ENCODE measurements around the gene ZHX3. TPM values are rescaled to one million over a fixed set of nuclear protein-coding genes. Genes with fewer than 3 reads are reported as not detected.

The ZHX3 gene
- total RNA-seq, 6 experiments from 2014 or later: 64.1 to 80.1 (median 72.0) TPM

GRCh38 chr20:41174782-41175181 is 142.7 kb downstream of the ZHX3 start:
- H3K36me3 Mint-ChIP-seq (ENCODE audit: low read depth): peaks cover 35% of the 10 kb centered on the region
- H3K27ac Mint-ChIP-seq: peak overlapping the region; percentile 93
- no peak for DNase-seq

GRCh38 chr20:41174373-41174772 is 143.2 kb downstream of the ZHX3 start:
- Mint-ChIP-seq H3K27me3 (ENCODE audit: insufficient read depth) (peaks cover 9% of the 10 kb centered on the region), H3K4me1 (ENCODE audit: low read depth) (peaks cover 82% of the 10 kb centered on the region), H3K27ac (peak overlapping the region; percentile 93), H3K36me3 (ENCODE audit: low read depth) (peaks cover 39% of the 10 kb centered on the region), H3K9me3 (no peaks in the 10 kb centered on the region), H3K4me3 (0 out of 2 replicates have a peak overlapping the region, but pooled peaks have one; percentile 14)
- DNase-seq: no peak
- no peak for TF ChIP-seq CTCF (IDR thresholded peaks at IDR 0.05)

More at GRCh38 chr20:41174782-41175181, 142.7 kb downstream of the ZHX3 start:
- Mint-ChIP-seq H3K9me3 (no peaks in the 10 kb centered on the region), H3K4me1 (ENCODE audit: low read depth) (peaks cover 78% of the 10 kb centered on the region), H3K4me3 (peak overlapping the region; percentile 14; the same call in 1 of the 2 replicates), H3K27me3 (ENCODE audit: insufficient read depth) (peaks cover 7% of the 10 kb centered on the region)
- no peak for TF ChIP-seq CTCF (IDR thresholded peaks at IDR 0.05)

- Mint-ChIP-seq H3K36me3 (ENCODE audit: low read depth) (peaks cover 39% of the 10 kb centered on the region), H3K27ac (peak overlapping the region; percentile 67), H3K4me1 (ENCODE audit: low read depth) (peaks cover 82% of the 10 kb centered on the region), H3K27me3 (ENCODE audit: insufficient read depth) (peaks cover 13% of the 10 kb centered on the region), H3K4me3 (no peak overlapping the region), H3K9me3 (no peaks in the 10 kb centered on the region)
- no peak for DNase-seq
- TF ChIP-seq CTCF (IDR thresholded peaks at IDR 0.05): no peak
Observed at GRCh38 chr20:41173791-41174341, 143.7 kb downstream of the ZHX3 start.

- H3K4me1 Mint-ChIP-seq (ENCODE audit: low read depth): peaks cover 76% of the 10 kb centered on the region
Observed at GRCh38 chr20:41173161-41173721, 144.3 kb downstream of the ZHX3 start.

More at GRCh38 chr20:41173161-41173721, 144.3 kb downstream of the ZHX3 start:
- peak; percentile 54 for DNase-seq
- Mint-ChIP-seq H3K4me3 (no peak overlapping the region), H3K27ac (peak overlapping the region; percentile 67), H3K27me3 (ENCODE audit: insufficient read depth) (peaks cover 15% of the 10 kb centered on the region), H3K36me3 (ENCODE audit: low read depth) (peaks cover 34% of the 10 kb centered on the region), H3K9me3 (no peaks in the 10 kb centered on the region)
- peak; percentile 95 for TF ChIP-seq CTCF (IDR thresholded peaks at IDR 0.05)

Measured in HFFc6 (cell line).